ENCODE measurements around the gene CTCFL.

GRCh38 chr20:57474816-57475215, 50.1 kb downstream of the CTCFL start:
- no peak for TF ChIP-seq POLR2AphosphoS5 (IDR thresholded peaks at IDR 0.05; ENCODE audit: low read depth, low read length)
- TF ChIP-seq SIN3A (IDR thresholded peaks at IDR 0.05; ENCODE audit: borderline replicate concordance, insufficient read depth, low read length) = no peak
- TF ChIP-seq REST (IDR thresholded peaks at IDR 0.05; ENCODE audit: insufficient read depth in 1 of 2, low read depth in 2 of 2, low read length in 2 of 2) = no peak

Data from PFSK-1 (cell line).